ENCODE results near the gene MLST8. TPM values are rescaled to one million over a fixed set of nuclear protein-coding genes. Genes with fewer than 3 reads are reported as not detected.

The MLST8 gene
- total and polyA plus RNA-seq, 2 of the 8 experiments (the other 6 are each of a cell fraction or from before 2014, with no cell fraction given): 67.6 to 321 TPM

GRCh38 chr16:2207872-2208271 is 2.6 kb downstream of the MLST8 start:
- 93% methylated on average over 9 of the region's 9 CpGs; no CpG with 5 or more reads in 1 of the 2 experiments for WGBS, 2 experiments (ENCODE audit: extremely low coverage in 1 of 2, insufficient coverage in 1 of 2, insufficient read length in 1 of 2, insufficient replicate concordance in 2 of 2, low coverage in 1 of 2, low lambda C conversion rate in 2 of 2, missing lambda C conversion rate in 1 of 2)
- no peak overlapping the region for H4K8ac ChIP-seq (ENCODE audit: extremely low read depth, insufficient read depth, low read length)
- no peak overlapping the region for H2BK15ac ChIP-seq (ENCODE audit: low read length)
- H3K9ac ChIP-seq (replicated peaks in 1 of 4; ENCODE audit: extremely low read depth in 1 of 4, low read depth in 3 of 4, low read length in 3 of 4): no peak overlapping the region
- H4K20me1 ChIP-seq (replicated peaks in 1 of 2; ENCODE audit: control insufficient read depth in 1 of 2, insufficient read depth in 2 of 2, low read length in 2 of 2): peaks cover 5 to 27% of the 10 kb centered on the region in 2 experiments
- H3K79me1 ChIP-seq (ENCODE audit: low read depth, low read length): peaks cover 10% of the 10 kb centered on the region
- H4K91ac ChIP-seq (replicated peaks; ENCODE audit: insufficient read length, low read length): no peak overlapping the region
- ChIA-PET CTCF (ENCODE audit: partially characterized antibody) (interaction anchor here (2.3 kb wide), 1 partner anchor 9 kb away, joined by 6 read pairs; no protein-coding TSS in a partner anchor), POLR2A (ENCODE audit: partially characterized antibody) (interaction anchor here (0.7 to 15.1 kb wide), 10 partner anchors 11 to 325 kb away, joined by 3 to 156 read pairs (median 16); partner anchors contain the start of genes CASKIN1, E4F1, ECI1 and TRAF7)
- no peaks in the 10 kb centered on the region for H3K27me3 ChIP-seq (replicated peaks in 1 of 4; ENCODE audit: control insufficient read depth in 3 of 4, extremely low read depth in 1 of 4, insufficient read depth in 3 of 4, low read length in 3 of 4)
- no peak overlapping the region for H2BK12ac ChIP-seq (ENCODE audit: low read depth, low read length)
- H2BK5ac ChIP-seq (ENCODE audit: low read depth, low read length): no peak overlapping the region
- no peak overlapping the region for H3K14ac ChIP-seq (ENCODE audit: insufficient read length)
- peaks cover 0 to 19% (median 10%) of the 10 kb centered on the region in 4 experiments; a peak in 6 of 7 replicates for H3K4me1 ChIP-seq (replicated peaks in 1 of 4; ENCODE audit: control insufficient read depth in 3 of 4, insufficient read depth in 4 of 4, low read length in 3 of 4)
- no peak overlapping the region for H3K56ac ChIP-seq (replicated peaks; ENCODE audit: insufficient read length, low read depth, low read length)
- H3K27ac ChIP-seq (ENCODE audit: low read depth, low read length): no peak overlapping the region
- H2AFZ ChIP-seq (ENCODE audit: low read length): no peak overlapping the region
- H3K4ac ChIP-seq (replicated peaks; ENCODE audit: insufficient read length, low read depth, low read length): no peak overlapping the region
- peaks cover 0 to 10% of the 10 kb centered on the region in 2 experiments; a peak in 1 of 4 replicates for H3K79me2 ChIP-seq (ENCODE audit: control insufficient read depth in 1 of 2, insufficient read depth in 2 of 2, low read length in 2 of 2)
- no peak overlapping the region for H4K5ac ChIP-seq (ENCODE audit: insufficient read length, low read depth, low read length)
- no peak overlapping the region for H3K23ac ChIP-seq (ENCODE audit: insufficient read length)
- no peak for FAIRE-seq
- H3K23me2 ChIP-seq (ENCODE audit: low read depth, low read length): peaks cover 12% of the 10 kb centered on the region; the same call in 1 of the 2 replicates
- no peak overlapping the region for H3K4me2 ChIP-seq (ENCODE audit: insufficient read depth in 1 of 2, low read depth in 2 of 2, low read length in 2 of 2)
- H3K18ac ChIP-seq (ENCODE audit: extremely low read depth, low read length): no peak overlapping the region
- no peaks in the 10 kb centered on the region for H3K9me3 ChIP-seq (ENCODE audit: insufficient read depth in 2 of 2, low read depth in 1 of 2, low read length in 1 of 2)
- no peak overlapping the region for H3K4me3 ChIP-seq (ENCODE audit: extremely low read depth in 1 of 4, insufficient read depth in 2 of 4, low read depth in 3 of 4, low read length in 4 of 4)
- no peak overlapping the region for H2BK20ac ChIP-seq (ENCODE audit: low read length)
- no peak for DNase-seq (ENCODE audit: low read depth in 1 of 2, low spot score in 2 of 2)
- H3K36me3 ChIP-seq (ENCODE audit: control insufficient read depth in 2 of 4, insufficient read depth in 4 of 4, low read length in 3 of 4): peaks cover 8 to 42% (median 19%) of the 10 kb centered on the region in 4 experiments; a peak in 6 of 8 replicates
- H2BK120ac ChIP-seq (replicated peaks; ENCODE audit: low read depth, low read length): no peak overlapping the region
- H2AK5ac ChIP-seq (ENCODE audit: low read depth, low read length): no peak overlapping the region
- TF ChIP-seq CBX8 (IDR thresholded peaks at IDR 0.05; ENCODE audit: borderline replicate concordance, low read depth, low read length) (no peak), SAP30 (IDR thresholded peaks at IDR 0.05; ENCODE audit: insufficient read depth, insufficient replicate concordance, low read length) (no peak), MAX (IDR thresholded peaks at IDR 0.05) (no peak), GTF2F1 (IDR thresholded peaks at IDR 0.05; ENCODE audit: borderline replicate concordance, low read depth, low read length) (no peak), SIRT6 (IDR thresholded peaks at IDR 0.05; ENCODE audit: low read length) (no peak), CHD1 (IDR thresholded peaks at IDR 0.05; ENCODE audit: low read depth, low read length) (no peak), ZNF274 (IDR thresholded peaks at IDR 0.05; ENCODE audit: borderline replicate concordance, extremely low read depth, low read length) (no peak), KDM5A (IDR thresholded peaks at IDR 0.05; ENCODE audit: low read length) (no peak), FOSL1 (IDR thresholded peaks at IDR 0.05; ENCODE audit: insufficient read depth, low read depth, low read length) (no peak), BCL11A (IDR thresholded peaks at IDR 0.05; ENCODE audit: low read depth in 2 of 2, low read length in 2 of 2) (no peak), USF2 (IDR thresholded peaks at IDR 0.05; ENCODE audit: low read length) (no peak), ATF3 (IDR thresholded peaks at IDR 0.05; ENCODE audit: insufficient read depth, low read depth, low read length) (no peak)

All from H1 (cell line).